GF-D8 (cell line): Measurements from ENCODE around the gene MON2.

Experiments
- DNase-seq: peaks from one replicate; lab custom pipeline; 2025; lab: John Stamatoyannopoulos, UW

The MON2 gene

DNA sequence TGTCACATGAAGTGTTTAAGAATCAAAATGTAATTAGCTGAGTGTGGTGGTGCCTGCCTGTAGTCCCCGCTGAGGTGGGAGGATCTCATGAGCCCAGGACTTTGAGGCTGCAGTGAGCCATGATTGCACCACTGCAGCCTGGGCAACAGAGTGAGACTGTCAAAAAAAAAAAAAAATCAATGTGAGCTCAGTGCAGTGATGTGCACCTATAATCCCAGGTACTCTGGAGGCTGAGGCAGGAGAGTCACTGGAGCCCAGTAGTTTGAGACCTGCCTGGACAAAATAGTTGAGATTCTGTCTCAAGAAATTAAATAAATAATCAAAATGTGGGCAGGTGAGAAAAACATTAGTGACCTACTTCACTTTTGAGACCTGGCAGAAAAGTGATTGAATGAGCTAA lies 140.0 kb downstream of the MON2 start:
- no peak for DNase-seq

DNA sequence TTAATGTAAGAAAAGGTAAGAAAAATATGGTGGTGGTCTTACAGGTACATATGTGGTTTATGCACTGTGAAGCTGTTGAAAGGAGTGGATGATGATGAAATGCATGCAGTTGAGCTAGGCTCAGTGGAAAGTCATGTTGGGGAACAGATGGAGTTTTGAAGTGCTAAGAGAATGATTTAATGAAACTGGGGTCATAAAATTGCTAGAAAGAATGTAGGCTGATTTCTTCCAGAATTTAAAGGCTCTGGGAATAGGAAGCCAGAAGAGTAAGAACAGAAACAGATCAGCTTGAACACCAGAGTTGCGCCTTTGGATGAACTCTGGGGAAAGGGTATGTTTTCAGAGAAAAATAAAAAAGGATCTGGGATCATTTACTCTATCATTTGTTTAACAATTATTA lies 146.5 kb downstream of the MON2 start:
- DNase-seq: no peak

DNA sequence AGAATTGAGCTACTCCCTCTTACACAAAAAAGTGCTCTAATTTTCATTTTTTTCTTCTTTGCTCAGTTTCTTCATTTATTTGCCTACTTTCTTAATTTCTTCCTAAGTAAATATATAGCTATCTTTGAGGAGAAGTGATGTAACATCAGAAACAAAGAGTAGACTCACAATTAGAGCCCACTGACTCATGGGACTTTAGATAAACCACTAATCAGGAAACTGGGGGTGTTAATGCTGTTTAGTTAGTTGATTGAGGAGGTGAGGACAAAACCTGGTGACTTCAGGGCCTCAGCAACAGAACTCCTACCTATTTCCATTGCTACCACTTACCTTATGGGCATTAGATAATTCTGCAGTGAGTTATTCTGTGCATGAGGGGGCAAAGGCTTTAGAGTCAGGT lies 151.7 kb downstream of the MON2 start:
- no peak for DNase-seq

DNA sequence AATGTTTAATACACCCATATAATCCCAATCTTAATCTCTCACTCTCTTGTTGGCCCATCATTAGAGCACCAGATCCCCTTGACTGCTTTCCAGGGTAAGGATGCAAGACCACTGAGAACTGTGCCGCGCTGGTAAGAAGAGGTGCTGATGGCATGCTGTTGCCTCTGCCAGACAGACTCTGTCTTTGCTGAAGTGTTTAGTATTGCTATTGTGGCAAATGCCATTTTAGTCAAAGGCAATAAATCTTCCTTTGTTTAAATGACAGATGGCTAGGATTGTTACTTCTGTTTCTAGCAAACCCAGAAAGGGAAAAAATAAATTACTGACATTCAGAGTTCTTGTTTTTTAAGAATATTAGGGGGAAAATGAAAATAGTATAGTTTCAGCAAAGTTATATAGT lies 152.3 kb downstream of the MON2 start:
- DNase-seq: no peak

DNA sequence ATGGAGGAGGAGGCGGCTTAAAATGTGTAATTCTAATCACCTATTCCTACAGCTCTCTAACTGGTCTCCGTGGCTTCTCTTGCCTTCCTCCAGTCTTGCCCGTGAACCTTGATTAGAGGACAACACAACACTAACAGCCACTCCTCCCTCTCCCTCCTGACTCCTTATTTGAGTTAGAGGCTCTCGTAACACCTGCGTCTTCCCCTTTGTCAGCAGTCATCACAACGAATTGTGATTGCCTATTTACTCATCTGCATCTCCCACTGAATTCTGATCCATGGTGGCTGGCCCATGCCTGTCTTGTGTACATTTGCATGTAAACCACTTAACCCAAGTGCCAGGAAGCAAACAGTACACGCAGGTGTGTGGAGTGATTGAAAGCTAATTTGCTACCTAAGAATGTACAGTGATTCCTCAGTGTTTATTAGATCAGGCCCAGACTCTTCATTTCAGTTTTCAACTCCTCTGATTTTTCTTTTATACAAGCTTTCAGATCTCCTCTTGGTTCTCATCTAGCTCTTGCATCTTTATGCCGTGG lies 154.5 kb downstream of the MON2 start:
- DNase-seq: no peak

DNA sequence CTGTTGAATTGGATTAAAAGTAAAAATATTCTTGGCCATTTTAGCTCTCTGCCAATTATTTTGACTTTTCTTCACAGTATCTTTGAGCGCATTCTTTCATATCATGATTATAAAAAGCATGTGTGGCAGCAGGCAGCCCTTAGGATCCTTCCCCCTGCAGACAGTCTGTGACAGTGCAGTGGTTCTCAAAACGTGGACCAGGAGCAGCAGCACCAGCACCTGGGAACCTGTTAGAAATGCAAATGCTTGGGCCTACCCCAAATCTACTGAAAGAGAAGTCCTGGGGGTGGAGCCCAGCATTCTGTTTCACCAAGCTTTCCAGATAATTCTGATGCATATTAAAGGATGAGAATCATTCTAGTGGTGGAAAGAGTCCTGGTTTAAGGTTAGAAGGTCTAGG lies 155.6 kb downstream of the MON2 start:
- DNase-seq: no peak

DNA sequence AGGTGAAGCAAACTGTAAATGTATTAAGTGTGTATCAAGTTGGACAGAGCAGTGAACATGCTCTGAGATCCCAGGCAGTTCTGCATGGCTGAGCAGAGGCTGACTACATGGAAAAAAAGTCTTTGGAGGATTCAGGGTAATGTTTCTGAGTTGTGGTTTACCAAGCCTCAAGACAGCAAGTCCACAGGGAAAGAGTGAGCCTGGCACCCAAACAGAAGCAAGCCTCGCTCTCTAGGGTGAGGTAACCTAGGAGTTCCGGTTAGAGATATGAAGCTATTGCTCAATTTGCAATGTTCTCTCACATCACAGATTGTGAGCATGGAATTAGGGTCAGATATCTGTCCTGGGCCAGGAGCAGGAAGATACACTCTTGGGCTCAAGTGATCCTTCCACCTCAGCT lies 158.6 kb downstream of the MON2 start:
- DNase-seq: peak; percentile 94

DNA sequence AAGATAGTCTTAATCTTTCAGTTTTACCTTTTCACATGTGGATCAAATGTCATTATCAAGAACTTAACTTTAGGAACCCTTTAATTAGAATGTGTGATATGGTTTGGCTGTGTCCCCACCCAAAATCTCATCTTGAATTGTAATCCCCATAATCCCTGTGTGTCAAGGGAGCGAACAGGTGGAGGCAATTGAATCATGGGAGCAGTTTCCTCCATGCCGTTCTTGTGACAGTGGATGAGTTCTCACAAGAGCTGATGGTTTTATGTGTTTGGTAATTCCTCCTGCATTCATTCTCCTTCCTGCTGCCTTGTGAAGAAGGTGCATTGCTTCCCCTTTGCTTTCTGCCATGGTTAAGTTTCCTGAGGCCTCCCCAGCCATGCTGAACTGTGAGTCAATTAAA lies 160.6 kb downstream of the MON2 start:
- DNase-seq: no peak

DNA sequence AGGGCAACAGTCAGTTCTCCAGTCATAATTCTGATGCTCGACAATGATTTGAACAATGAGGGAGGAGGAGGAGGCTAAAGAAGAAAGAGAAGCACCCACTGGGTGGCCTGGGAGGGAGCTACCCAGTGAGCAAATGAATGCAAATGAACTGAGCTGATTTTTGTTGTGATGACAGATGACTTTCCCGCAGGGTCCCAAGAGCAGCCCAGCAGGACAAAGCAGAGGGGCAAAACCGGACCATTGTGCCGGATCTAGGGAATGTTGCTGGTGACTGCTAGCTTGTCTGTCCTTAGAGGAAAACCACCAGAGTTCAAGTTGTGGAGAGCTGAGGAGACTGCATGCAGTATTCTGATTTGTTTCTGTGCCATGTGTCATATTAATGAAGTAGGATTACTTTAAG lies 162.8 kb downstream of the MON2 start:
- no peak for DNase-seq

DNA sequence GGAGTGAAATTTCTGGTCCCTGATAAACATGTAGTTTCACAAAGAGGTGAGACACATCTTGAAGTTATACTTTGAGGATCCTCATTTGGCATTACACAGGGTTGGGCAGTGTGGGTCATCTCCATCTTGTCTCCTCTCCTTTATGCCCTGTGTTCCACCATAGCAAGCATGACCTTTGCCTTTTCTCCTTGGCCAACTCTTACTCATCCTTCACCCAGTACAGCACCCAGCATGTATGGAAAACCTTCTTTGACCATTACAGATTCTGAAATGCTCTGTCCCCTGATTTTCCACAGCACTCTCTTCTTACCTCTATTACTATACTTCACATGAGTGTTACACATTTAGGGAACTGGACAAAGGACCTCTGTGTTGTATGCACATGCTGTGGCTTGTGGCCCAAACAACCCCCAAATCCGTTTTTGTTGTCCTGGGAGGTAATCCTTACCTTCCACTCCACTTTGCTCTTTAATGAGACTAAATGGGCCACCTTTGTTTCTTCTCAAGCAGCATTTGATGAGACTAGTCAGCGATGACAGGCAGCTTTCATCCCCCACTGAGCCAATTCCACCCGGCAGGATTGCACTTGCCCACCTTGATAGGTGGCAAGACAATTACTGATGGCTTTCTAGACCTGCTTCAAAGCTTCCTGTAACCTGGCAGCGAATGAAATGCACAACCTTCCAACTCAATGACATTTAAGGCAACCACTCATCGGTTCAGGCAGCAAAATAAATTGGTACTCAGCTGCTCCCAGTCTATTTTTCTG lies 163.5 kb downstream of the MON2 start:
- DNase-seq: no peak

DNA sequence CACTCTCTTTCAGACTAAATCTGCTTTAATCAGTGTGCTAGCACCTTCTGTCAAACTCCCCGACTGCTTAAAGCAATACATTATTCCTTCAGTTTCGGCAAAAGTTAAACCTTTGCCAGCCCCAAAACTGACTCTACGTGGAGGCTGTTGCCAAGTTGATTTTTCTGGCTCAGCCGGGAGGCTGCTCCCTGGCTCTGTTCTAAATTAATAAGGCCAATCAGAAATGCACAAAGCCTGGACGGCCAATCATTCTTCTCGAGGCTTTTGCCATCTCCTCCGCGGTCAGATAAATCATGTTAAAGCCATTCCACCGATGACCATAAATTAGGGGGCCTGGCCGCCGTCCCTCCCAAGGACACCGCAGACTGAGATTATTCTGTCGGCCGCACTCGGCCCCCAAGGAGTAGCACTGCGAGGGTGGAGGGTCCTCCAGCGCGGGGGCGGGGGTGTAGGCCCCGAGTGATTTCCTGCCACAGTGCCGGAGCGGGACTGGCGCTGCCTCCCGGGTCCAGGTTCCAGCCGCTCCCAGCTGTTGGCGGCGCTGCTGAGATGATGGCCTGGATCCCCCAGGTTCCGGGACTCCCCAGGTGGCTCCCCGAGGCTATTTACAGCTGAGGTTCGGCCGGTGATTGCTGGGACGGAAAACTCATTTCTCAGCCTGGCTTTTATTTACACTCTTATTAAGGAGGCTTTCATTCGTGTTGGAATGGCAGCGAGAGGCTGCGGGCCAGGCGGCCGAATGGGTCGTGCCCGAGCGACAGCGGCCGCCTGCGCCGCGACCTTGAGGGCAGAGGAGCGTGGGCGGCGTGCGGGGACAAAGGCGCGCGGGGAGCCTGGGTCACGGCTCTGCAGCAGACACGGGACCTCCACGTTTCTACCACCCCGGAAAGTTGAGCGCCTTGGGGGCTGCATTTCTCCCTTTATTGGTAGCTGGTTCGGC lies 165.1 kb downstream of the MON2 start:
- DNase-seq: no peak

DNA sequence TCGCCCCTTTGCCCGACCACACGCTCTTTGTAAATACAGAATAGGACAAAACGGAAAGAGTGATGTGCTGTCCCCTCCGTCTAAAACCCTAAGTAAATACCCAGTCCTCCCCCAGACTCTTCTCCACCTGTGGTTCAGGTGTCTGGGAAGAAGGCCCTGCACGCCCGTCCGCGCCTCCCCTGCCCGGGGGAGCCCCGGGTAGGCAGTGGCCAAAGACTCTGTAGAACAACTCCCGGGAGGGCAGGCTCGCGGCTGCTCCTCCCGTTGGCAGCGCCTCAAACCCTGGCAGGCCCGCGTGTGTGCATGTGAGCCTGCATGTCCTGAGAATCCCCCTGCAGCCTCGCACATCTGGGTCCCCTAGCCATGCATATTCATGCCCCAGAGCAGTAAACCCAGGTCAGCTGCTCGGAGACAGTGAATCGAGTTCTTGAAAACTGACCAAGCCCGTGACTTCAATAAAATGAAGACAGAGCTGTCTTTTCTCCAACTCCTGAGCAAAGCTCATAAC lies 165.8 kb downstream of the MON2 start:
- no peak for DNase-seq

DNA sequence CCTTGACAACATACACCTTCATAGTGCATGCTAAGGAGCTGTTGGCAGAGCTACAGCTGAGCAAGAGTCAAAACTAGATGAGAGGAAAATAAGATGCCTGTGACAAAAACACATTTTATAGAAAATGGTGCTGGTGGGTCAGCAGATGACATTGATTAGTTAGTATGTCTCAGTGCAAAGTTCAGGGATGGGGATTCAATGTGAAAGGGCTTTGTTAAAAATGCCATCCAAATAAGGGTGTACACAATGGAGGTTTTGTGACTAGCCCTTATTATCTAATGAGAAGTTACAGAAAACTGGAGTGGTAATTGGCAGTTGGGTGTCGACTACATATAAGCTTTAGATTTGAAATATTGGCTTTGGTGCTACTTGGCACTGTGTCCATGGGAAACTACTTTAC lies 169.0 kb downstream of the MON2 start:
- no peak for DNase-seq

DNA sequence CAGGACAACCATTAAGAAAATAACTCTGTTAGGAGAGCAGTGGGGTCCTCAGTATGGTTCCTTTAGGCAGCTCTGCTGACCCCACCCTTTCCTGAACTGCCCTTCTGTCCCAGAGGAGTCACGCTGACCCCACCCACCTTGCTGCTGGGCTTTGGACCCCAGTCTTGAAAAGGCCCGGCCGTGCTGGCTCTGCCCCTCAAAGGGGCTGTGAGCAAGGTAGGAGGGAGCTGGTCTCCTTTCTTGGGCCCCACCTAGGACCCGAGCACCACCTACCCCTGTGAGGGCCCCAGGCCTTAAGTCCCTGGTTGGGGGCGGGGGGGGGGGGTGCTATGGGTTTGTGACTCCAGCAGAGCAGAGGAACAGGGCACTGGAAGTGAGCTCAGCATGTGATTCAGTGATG lies 171.1 kb downstream of the MON2 start:
- DNase-seq: no peak

DNA sequence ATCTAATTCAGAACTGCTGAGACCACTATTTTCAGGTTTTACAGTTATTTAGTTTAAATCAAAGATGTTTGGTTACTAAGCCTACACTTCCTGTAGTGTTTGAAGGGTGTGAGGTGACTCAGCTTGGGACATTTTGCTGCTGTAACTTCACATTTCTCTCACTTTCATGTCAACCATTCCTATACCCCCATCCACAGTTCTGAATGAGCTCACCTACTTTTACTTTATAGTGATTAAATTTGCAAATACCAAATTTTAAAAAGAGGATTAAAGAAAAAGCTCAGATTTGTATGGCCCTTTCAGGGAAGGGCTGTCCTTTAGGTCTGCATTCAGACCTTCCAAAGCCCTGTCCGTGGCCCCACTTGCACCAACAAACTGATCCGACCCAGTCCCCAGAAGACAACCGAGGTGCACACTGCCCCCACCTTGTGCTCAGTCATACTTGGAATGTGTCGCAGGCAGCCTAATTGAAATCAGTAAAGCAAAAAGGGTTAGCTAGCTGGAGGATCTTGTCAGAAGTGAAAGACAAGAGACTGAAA lies 174.4 kb downstream of the MON2 start:
- no peak for DNase-seq

DNA sequence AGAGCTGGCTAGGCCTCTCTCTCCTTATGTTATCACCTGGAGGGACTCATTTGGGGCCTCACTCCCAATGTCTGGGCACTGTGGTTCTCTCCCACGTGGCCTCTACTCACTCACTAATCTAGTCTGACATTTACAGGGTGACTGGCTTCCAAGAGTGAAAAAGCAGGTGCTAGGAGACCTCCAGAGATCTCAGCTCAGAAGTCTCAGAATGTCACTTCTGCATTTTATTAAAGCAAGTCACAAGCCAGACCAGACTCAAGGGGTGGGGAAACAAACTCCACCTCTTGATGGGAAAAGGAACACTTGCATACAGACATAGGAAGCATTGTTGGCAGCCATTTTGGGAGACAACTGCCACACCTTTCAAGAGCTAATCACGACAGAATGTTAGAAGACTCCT lies 175.9 kb downstream of the MON2 start:
- no peak for DNase-seq

DNA sequence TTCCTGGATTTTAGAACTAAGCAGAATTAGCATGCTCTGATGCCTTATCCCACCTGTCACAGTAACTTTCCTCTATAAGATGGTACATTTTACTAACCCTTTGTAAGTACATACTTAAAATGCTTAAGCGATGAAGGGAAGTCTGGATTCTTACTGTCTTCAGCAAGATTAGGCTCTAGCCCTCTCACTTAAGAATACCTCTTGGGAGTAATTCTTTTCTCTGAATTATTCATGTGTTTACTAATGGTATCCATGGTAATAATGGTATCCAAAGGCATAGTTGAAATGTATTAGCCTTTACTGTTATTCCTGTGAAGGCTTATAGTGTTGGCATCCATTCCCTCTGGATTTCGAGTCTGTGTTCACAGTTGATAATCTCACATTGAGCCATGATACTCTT lies 176.9 kb downstream of the MON2 start:
- DNase-seq: no peak

DNA sequence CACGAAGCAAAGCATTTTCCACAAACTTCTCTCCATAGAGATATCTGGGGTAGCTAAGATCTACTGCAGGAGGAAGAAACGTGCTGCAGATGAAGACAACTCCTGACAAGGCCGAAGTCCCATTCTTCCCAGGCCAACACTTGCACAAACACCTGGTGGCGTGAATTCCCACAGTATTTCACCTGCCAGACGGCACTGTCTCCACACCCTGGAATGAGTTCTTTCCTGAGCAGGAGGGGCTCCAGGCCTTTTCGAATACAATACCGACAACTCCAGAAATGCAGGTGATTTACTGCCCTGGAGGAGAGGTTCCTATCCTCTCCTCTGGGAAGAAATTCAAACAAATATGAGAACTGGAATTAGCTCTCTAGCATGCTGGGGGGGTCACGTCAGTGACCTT lies 179.9 kb downstream of the MON2 start:
- DNase-seq: no peak

DNA sequence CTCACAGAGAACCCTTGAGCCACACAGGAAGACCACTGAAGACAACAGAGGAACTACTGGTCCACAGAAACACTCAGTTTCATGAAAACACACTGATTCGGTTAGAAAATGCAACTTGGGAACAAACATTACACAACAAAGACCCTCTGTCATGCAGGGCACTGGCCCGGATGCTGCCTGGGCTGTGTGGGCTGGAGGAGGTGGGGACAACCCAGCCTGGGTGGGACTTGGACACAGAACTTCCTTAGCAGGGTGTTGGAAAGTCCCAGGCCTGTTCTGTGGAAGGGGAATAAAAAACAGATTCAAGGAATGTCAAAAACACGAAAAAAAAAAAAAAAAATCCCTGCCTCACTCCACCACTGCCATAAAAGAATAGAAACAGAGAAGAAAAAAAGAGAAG lies 181.0 kb downstream of the MON2 start:
- DNase-seq: no peak

DNA sequence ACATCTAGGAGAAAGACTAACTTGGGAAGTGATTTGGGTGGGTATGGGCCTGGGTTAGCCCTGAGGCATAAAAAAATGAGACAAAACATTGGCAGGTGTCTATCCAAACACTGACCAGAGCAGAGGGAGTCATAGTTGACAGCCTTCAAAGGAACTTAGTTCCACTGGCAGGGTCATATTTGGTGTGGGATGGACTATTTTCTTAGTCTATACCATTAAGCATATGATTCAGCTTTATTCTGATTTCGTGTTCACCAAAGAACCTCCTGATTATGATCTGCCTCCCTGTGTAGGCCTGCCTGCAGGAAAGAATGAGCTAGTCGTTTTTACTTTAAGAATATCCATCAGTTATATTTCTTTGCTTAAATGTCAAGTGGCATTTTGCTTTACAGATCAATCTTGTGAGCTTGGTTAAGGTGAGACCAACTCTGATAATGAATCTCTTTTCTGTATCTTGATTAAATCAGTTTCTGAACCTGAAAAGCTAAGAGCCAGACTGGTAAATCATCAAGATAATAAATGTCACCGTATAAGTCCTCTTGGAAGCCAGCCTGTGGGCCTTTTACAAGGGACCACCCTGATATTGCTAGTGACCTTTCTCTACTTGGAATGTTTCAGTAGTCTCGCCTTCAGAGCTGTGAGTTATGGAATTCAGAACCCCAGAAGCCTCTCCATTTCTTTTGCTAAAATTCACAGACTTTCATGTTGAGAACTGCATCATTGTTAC lies 182.9 kb downstream of the MON2 start:
- no peak for DNase-seq
